SHP77 (cell line): ENCODE results near the gene CTDNEP1.
"Not testable (repeated sequence)": the region's sequence is repeated elsewhere in the genome, so short reads cannot be mapped to it uniquely, and the experiment has no call there.

Experiments
- DNase-seq, 2 experiments: peaks; one replicate each; lab custom pipeline; 2025; lab: John Stamatoyannopoulos, UW

Gene CTDNEP1

GRCh38 chr17:7248796-7249195 is 2.7 kb downstream of the CTDNEP1 start:
- DNase-seq = no peak

DNA sequence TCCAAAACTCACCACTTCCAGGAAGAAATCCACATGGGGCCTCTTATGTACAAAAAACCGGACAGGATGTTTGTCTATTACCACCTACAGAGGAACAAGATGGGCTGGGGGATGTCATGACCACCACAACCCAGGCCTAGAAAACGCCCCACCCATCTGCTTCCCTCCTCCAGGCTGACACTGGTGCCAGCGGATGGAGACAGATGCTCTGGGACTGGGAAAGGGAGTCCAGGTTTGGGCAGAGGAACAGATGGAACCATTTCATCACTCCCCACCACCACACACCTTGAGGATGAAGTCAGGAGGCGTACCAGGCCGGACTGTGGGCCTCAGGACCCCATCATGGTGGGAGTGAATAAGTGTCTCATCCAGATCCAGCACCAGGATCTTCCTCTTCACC is 4.8 kb downstream of the CTDNEP1 start:
- DNase-seq = no peak

GRCh38 chr17:7243838-7244237 is 7.7 kb downstream of the CTDNEP1 start:
- DNase-seq = not testable (repeated sequence)

GRCh38 chr17:7243453-7243729 is 8.1 kb downstream of the CTDNEP1 start:
- no peak for DNase-seq

- DNase-seq = peak; percentile 94 to 96
Measured at GRCh38 chr17:7242717-7243452, 8.6 kb downstream of the CTDNEP1 start.

GRCh38 chr17:7241783-7242716 is 9.5 kb downstream of the CTDNEP1 start, which contains the start of gene GABARAP:
Gene GABARAP, minus strand, starts transcription at chr17:7242449. Its CDS starts 119 bp downstream, at chr17:7242330.
- DNase-seq = peak; percentile 86 to 89

GRCh38 chr17:7241090-7241733 is 10.3 kb downstream of the CTDNEP1 start:
- no peak for DNase-seq

GRCh38 chr17:7240375-7240774 is 11.2 kb downstream of the CTDNEP1 start:
- no peak for DNase-seq

- peak; percentile 100 for DNase-seq
Measured at GRCh38 chr17:7239091-7240027, 12.2 kb downstream of the CTDNEP1 start, which contains the start of gene PHF23. Gene PHF23, minus strand, starts transcription at chr17:7239457. Its CDS starts 178 bp downstream, at chr17:7239279.

DNA sequence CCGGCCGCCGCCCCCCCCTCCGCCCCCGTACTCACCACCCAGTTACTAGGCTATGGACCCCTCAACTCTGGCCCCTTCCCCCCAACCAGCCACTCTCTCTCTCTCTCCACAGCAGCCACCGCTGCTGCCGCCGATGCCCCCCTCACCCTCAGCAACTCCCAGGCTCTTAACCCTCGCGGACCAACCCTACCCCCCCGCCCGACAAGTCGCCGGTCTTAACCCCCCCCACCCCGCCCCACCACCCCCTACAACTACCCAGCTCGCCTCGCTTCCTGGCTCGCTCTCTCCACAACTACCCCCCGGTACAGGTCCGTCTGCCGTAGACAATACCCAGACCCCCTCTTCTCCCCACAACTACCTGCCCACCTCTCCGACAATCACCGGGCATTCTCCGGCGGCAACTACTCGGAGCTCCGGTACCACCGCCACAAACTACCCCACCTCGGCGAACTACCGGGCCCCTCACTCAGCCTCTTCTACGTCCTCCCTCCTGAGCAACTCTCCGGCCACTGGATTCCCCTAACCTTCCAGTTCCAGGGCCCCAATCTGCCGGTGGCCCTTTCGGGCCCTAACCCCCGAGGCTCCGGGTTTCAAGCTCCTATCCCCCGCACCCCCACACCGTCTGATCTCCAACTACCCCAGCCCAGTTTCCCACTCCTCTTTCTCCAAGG is 13.0 kb downstream of the CTDNEP1 start:
- peak in 1 of 2 experiments; percentile 28 for DNase-seq

GRCh38 chr17:7237761-7238419 is 13.6 kb downstream of the CTDNEP1 start:
- DNase-seq = peak; percentile 22 to 49

DNA sequence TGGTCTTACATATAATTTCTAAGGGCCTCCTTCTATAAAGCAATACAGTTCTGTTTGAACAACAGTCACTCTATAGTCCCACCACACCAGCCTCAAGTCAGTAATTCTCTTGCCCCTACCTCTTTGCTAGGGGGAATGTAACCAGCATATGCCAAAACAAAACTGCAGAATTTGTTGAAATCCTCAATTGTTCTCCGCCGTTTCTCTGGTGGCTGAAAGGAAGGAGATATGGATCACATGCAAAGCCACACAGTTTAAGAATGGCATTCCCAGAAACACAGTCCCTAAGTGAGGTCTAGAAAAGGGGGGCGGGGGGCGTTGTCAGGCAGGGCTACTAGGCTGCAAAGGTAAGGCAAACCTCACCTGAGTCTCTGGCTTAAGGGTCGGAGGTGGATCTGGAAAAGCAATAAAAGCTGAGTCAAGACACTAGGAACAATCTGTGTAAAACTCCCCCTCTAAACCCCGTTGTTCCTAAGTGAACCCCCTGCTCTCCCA is 14.2 kb downstream of the CTDNEP1 start:
- no peak for DNase-seq

GRCh38 chr17:7236808-7237207 is 14.7 kb downstream of the CTDNEP1 start:
- no peak for DNase-seq

GRCh38 chr17:7235693-7236665 is 15.6 kb downstream of the CTDNEP1 start:
- no peak for DNase-seq

DNA sequence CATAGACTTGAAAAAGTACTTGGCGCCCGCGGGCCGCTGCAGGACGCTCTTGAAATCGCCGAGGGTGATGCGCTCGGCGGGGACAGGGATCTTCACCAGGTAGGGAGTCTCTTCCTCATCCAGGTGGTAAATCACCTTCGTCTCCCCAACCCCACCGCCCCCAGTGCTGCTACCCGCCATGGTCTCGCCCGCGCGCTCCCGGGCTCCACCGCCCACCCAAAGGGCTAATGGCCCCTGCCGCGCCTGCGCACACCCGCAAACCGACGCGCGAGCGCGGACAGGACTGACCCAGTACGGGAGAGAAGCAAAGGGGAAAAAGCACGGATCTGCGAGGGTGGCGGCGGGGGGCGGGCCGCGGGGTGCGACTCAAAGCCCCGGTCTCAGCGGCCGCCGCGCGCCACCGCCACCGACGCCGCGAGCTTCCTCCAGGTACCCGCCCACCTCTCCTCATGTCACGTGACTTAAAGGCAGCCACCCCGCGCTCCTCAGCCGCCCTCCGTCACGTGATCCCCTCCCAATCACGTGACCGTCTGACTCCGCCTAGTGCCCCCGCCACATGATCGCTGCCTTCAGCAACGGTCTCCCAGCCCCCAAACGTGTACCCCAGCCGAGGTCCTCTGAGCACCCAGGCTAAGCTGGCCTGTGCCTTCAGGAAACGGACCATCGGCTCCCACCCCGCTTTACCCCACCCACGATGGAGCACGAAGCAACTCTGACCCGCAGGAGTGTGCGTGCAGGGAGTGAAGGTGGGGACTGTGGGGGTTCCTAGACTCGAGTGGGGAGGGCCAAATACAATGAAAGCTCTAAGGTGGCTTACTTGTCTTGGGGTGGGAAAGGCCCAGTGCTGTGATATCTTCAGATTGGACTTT is 17.2 kb downstream of the CTDNEP1 start, which contains the start of gene DVL2:
Gene DVL2 (minus strand): TSS at position 435 of the 869 bp plus-strand sequence. CDS start 255 bp downstream, at position 180.
- peak; percentile 94 to 96 for DNase-seq

DNA sequence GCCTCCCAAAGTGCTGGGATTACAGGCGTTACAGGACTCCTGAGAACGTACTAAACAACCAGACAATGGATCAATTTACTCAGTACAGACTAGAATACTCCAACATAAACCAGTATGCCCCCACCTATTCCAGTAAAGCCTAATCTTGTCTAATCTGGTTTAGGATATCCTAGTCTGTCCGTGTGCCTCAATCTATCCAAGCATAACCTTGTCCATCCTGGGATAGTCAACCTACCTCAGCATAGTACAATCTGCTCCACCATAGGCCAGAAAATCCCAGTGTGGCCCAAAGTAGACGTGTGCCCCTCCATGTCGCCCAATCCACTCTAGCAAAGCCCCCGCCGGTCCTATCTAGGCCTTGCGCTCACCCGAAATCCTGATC is 17.8 kb downstream of the CTDNEP1 start:
- DNase-seq = no peak

DNA sequence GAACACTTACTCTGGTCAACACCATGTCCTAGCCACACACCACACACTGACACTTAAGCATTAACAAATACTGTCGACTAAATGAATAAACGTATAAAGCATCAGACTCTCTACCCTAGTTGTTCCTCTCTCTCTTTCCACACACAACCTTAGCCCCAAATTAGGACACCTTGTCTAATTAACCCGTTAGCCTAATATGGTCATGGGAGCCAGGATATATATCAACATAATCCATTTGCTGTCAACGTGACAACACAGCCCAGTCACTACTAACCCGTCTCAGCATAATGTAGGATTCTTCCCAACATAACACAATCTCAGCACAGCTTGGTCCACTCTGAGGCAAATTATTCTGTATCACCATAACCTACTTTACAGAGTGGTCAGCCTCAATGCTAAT is 19.4 kb downstream of the CTDNEP1 start:
- no peak for DNase-seq

GRCh38 chr17:7229504-7229903 is 22.0 kb downstream of the CTDNEP1 start:
- DNase-seq = no peak
